ENCODE data around the gene TMEM170B.

DNA sequence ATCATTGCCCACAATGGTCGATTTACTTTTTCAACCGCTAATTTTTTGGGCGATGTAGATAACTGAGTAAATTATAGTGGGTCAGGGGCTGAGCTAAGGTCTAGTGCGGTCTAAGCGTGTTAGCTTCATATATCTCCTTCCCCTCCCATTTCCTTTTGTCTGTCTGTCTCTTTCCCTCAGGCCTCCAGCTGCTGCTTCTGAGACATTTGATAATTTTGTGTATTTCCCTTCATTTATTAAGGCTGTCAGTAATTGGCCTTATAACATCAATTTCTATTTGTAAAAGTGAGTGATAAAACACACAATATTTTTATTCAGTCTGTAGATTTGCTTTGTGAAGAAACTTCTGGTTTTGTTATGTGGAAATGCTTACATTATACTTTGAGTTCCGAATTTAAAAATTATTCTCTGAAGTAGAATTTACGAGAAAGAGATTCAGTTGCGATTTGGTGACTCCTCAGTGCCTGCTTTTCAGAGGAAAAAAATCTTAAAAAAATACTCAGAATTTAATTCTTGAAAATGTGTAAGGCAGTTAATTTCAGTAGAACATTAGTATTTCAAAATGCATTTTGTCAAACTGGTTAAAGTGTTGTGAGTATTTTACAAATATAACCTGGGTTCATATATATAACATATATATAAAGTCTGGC, 1.4 kb downstream of the TMEM170B start:
- TF ChIP-seq, protein P1, sequence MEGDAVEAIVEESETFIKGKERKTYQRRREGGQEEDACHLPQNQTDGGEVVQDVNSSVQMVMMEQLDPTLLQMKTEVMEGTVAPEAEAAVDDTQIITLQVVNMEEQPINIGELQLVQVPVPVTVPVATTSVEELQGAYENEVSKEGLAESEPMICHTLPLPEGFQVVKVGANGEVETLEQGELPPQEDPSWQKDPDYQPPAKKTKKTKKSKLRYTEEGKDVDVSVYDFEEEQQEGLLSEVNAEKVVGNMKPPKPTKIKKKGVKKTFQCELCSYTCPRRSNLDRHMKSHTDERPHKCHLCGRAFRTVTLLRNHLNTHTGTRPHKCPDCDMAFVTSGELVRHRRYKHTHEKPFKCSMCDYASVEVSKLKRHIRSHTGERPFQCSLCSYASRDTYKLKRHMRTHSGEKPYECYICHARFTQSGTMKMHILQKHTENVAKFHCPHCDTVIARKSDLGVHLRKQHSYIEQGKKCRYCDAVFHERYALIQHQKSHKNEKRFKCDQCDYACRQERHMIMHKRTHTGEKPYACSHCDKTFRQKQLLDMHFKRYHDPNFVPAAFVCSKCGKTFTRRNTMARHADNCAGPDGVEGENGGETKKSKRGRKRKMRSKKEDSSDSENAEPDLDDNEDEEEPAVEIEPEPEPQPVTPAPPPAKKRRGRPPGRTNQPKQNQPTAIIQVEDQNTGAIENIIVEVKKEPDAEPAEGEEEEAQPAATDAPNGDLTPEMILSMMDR (conservative IDR thresholded peaks at IDR 0.05; ENCODE audit: low read length): no peak
- TF ChIP-seq EZH2phosphoT487 (IDR thresholded peaks at IDR 0.05; ENCODE audit: borderline replicate concordance): no peak

Measured in Loucy (cell line).